HG02763 (cell line): ENCODE results near the gene MAFG.
"Not testable (repeated sequence)": the region's sequence is repeated elsewhere in the genome, so short reads cannot be mapped to it uniquely, and the experiment has no call there.

Source experiments
- ATAC-seq: cut with Tn5 transposase; IDR thresholded peaks from one replicate; pipeline ENCODE4 v1.9.1; 2021; ENCODE audit warnings: mild to moderate bottlenecking, moderate library complexity; ENCODE audit not compliant: unreplicated experiment

The MAFG gene

DNA sequence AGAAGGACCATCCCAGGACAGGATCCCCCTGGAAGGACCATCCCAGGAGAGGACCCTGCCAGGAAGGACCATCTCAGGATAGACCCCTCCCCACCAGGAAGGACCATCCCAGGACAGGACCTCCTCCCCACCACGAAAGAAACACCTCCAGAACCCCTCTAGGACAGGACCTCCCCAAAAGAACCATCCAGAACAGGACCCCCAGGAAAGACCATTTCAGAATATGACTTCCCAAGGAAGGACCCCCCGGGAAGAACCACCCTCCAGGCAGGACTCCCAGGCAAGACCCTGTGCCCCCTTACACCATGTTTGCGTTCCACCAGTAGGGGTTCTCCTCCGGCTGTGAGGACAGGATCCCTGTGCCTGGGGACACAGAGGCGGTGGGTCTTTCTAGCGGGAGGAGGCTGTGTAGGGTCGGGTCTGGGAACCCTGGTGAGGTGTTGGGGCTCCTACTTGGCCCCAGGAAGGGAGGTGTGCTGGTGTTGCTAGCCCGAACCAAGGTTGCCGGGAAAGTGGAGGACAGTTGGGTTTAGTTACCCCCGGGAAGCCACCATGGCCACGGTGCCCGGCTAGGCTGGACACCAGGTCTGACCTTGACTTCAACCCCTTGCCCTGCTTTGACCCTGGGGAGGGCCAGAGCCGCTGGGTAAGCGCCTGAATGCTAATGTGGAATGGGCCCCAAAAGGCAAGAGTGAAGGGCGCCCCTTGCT lies 31.3 kb upstream of the MAFG start:
- ATAC-seq, result no peak

DNA sequence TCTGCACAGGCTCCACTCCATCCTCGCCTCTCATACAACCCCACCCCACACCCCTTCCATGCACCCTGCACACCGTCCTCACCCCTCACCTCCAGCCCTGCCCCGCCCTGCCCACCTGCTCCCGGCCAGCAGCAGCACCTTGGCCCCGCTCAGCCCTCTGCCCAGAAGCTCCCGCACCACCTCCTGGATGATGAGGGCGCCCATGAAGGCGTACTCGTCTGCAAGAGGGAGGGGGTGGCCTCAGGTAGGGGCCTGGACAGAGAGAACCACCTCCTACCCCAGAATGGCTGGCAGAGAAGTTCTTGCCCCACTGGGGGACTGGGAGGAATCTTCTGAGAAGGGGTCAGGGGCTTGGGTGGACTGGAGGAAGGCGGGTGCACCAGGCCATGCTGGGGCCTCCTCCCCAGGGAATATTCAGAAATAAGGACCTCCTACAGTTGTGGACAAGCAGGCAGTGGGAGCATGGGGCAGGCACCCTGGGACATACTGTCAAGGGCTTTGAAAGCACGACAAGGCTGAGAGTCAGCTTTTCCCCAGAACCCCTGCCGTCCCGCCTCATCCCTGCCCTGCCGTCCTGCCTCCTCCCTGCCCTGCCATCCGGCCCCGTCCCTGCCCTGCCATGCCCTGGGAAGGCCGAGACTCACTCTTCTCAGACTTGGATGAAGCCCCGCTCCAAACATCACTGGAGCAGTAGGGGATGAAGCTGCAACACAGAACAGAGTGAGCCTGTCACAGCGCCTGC lies 30.3 kb upstream of the MAFG start:
- no peak for ATAC-seq

GRCh38 chr17:81956607-81957589 lies 29.4 kb upstream of the MAFG start:
- no peak for ATAC-seq

DNA sequence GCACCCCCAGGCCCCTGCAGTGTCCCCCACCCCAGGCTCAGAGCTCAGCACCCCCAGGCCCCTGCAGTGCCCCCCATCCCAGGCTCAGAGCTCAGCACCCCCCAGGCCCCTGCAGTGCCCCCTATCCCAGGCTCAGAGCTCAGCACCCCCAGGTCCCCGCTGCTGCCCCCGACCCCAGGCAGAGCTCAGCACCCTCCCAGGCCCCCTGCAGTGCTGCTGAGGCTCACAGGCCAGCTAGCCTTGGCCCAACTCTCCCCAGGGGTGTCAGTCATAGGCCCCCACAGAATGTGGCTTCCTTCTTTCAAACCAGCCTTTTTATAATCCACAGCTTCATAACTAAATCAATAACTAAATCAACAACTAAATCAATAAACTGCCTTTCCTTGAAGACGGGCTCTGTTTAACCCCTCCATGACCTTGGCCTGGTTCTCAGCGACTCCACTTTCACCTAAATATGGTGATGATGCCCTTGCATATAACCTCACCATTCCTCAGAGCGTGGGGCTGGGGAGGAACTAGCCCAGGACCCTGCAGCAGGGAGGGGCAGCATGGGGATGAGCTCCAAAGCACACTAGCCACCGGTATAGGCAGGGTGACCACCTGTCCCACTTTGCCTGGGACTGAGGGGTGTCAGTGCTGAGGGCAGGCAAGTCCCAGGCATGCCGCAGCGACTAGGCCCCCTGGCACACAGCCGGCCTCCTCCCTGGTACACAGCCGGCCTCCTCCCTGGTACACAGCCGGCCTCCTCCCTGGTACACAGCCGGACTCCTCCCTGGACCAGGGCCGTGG lies 28.4 kb upstream of the MAFG start:
- no peak for ATAC-seq

DNA sequence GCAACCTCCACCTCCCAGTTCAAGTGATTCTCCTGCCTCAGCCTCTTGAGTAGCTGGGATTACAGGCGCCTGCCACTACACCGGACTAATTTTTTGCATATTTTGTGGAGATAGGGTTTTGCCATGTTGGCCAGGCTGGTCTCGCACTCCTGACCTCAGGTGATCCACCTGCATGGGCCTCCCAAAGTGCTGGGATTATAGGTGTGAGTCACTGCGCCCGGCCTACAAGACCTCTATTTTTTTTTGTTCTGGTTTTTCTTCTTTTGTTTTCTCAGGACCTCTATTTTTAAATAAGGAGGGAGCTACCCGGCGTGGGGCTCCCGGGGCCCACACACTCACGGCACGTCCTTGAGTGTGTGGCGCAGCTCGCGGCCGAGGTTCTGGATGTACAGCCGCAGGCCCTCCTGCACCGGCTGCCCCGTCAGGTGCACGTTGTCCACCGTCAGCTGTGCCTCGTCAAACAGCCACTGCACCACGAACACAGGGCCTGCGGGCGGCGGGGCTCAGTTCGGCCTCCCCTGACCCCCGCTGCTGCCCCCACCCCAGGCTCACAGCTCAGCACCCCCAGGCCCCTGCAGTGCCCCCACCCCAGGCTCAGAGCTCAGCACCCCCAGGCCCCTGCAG lies 27.6 kb upstream of the MAFG start:
- ATAC-seq, result no peak

DNA sequence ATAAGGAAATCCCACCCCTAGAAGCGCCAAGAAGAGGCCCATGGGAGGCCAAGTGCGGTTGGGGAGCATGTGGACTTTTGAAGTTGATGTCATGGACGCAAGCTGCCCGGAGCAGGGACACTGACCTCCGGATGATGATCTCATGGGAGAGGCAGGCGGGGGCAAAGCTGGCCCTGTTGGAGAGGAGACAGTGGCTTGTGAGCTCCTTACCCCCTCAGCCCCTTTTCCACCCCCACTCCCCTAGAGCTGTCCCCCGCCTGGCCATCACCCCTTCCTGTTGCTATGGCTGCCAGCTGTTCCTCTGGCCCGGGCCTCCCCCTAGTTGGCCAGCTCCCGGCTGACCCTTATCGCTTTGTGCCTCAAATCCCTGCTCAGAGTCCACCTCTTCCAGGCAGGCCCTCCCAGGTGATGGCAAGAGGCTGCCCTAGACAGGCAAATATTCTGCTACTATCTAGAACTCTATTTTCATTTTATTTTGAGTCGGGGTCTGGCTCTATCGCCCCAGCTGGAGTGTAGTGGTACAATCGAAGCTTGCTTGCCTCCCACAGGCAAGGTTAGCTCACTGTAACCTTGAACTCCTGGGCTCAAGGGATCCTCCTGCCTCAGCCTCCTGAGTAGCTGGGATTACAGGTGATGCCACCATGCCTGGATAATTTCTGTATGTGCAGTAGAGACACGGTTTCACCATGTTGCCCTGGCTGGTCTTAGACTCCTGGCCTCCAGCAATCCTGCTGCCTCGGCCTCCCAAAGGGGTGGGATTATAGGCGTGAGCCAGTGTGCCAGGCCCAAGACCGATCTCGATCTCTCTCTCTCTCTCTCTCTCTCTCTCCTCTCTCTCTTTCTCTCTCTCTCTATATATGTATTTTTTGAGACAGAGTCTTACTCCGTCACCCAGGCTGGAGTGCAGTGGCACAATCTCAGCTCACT lies 26.9 kb upstream of the MAFG start:
- no peak for ATAC-seq

- ATAC-seq, result not testable (repeated sequence)
Measured at GRCh38 chr17:81953443-81953842, 25.9 kb upstream of the MAFG start.

DNA sequence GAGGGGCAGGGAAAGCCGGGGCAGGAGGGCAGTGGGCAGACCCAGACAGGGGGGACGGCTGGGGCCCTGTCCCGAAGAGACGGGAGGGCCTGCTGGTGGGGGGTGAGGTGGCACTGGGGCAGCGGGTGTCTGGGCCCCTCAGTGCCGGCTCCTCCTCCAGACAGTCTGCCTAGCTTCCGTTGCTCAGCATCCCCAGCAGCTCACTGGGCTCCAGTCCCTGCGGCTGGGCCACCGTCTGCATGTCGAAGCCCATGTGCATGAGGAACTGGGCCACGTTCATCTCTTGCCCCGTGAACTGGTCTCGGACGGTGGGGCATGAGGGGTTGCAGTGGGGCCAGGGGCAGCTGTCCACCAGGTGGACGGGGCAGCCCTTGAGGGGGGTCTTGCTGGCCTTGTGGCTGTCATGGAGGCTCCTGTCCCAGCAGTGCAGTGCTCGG lies 25.3 kb upstream of the MAFG start:
- ATAC-seq, result no peak

GRCh38 chr17:81951785-81952684 lies 24.5 kb upstream of the MAFG start:
- ATAC-seq, result no peak

GRCh38 chr17:81950501-81950900 lies 23.0 kb upstream of the MAFG start:
- ATAC-seq, result no peak

GRCh38 chr17:81948635-81949378 lies 21.3 kb upstream of the MAFG start:
- ATAC-seq, result no peak

GRCh38 chr17:81947189-81947588 lies 19.7 kb upstream of the MAFG start, which contains the start of gene MYADML2:
MYADML2 (minus strand) TSS chr17:81947233; CDS start chr17:81941741, 5,492 bp downstream.
- ATAC-seq, result no peak

DNA sequence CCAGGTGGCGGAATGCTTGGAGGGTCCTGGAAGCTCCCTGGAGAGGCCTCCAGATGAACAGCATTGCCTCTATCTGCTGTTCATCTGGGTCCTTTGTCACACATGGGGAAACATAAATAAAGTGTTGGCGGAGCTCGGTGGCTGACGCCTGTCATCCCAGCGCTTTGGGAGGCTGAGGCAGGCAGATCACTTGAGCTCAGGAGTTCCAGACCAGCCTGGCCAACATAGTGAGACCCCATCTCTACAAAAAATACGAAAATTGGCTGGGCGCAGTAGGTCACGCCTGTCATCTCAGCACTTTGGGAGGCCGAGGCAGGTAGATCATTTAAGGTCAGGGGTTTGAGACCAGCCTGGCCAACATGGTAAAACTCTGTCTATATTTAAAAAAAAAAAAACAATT lies 17.3 kb upstream of the MAFG start:
- ATAC-seq, result no peak

GRCh38 chr17:81942167-81942553 lies 14.6 kb upstream of the MAFG start:
- no peak for ATAC-seq

DNA sequence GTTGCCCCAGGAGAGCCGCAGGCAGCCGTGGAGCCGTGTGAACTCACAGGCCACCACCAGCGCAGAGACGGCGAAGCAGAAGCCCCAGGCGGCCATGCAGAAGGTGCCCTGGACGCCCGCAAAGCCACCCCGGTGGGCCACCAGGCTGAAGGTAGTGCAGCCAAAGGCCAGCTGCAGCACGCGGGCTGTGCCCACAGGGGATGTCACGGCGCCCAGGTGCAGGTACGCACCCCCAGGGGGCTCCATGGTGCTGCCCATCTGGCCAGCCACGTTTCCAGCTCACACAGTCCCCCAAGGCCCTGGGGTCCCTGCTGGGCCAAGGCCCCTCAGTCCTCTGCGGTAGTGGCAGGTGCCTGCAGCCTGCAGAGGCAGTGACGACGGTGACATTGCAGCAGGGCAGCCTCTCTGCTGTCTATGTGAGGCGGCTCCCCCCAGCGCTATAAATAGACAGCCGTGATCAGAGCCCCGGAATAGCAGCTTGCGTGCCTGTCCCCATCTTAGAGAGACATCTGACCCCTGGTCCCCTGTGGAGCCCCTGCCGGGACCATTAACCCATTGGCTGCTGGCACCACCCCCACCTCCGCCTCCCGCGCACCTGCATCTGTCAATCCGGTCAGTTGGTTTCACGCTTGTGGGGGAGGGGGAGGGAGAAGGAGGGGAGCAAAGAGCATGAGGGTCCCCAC lies 14.1 kb upstream of the MAFG start:
- no peak for ATAC-seq
